ACHN (cell line): ENCODE data around the gene SLC47A2.

Experiments used
- DNase-seq: peaks from one replicate; pipeline ENCODE4 v3.0.0-alpha.2; 2015
- in situ Hi-C: cut with HindIII; loops from 2 replicates; pipeline ENCODE4 v1.10.0; 2017; ENCODE audit warnings: low sequenced_read_pairs, low pct_ligation_motif_present, low pct_unique_long_range_greater_than_20kb

The SLC47A2 gene

GRCh38 chr17:19714542-19715411, 1.6 kb downstream of the SLC47A2 start:
- DNase-seq: no peak
- in situ Hi-C loops: no loop called here

GRCh38 chr17:19713901-19714361, 2.5 kb downstream of the SLC47A2 start:
- no peak for DNase-seq

GRCh38 chr17:19713462-19713861, 2.9 kb downstream of the SLC47A2 start:
- no peak for DNase-seq
- in situ Hi-C loops: no loop called here

More at GRCh38 chr17:19713901-19714361, 2.5 kb downstream of the SLC47A2 start:
- in situ Hi-C loops: no loop called here

GRCh38 chr17:19712436-19713004, 3.9 kb downstream of the SLC47A2 start:
- no peak for DNase-seq
- in situ Hi-C loops: no loop called here

GRCh38 chr17:19709841-19710240, 6.5 kb downstream of the SLC47A2 start:
- no peak for DNase-seq
- in situ Hi-C loops: no loop called here

- in situ Hi-C loops: no loop called here
- no peak for DNase-seq
Measured at GRCh38 chr17:19708431-19709175, 7.8 kb downstream of the SLC47A2 start.

- no peak for DNase-seq
Measured at GRCh38 chr17:19707728-19708221, 8.6 kb downstream of the SLC47A2 start.

GRCh38 chr17:19706791-19707727, 9.3 kb downstream of the SLC47A2 start:
- in situ Hi-C loops: no loop called here
- no peak for DNase-seq

More at GRCh38 chr17:19707728-19708221, 8.6 kb downstream of the SLC47A2 start:
- in situ Hi-C loops: no loop called here

- no peak for DNase-seq
- in situ Hi-C loops: no loop called here
Measured at GRCh38 chr17:19705771-19706770, 10.3 kb downstream of the SLC47A2 start.

GRCh38 chr17:19705201-19705600, 11.2 kb downstream of the SLC47A2 start:
- in situ Hi-C loops: no loop called here
- DNase-seq: no peak

GRCh38 chr17:19703828-19704613, 12.4 kb downstream of the SLC47A2 start:
- DNase-seq: no peak
- in situ Hi-C loops: no loop called here

GRCh38 chr17:19703106-19703827, 13.1 kb downstream of the SLC47A2 start:
- DNase-seq: no peak
- in situ Hi-C loops: no loop called here

GRCh38 chr17:19702217-19702641, 14.2 kb downstream of the SLC47A2 start:
- in situ Hi-C loops: no loop called here
- peak; percentile 49 for DNase-seq

- in situ Hi-C loops: no loop called here
- no peak for DNase-seq
Measured at GRCh38 chr17:19686400-19687090, 29.8 kb downstream of the SLC47A2 start.
